DMS114 treated with DMSO at 0.1 percent for 48 hours (cell line): ENCODE results near the gene RITA1.

Experiments
- DNase-seq: peaks from one replicate; lab custom pipeline; 2025; ENCODE audit not compliant: unreplicated experiment; lab: John Stamatoyannopoulos, UW

The RITA1 gene

GRCh38 chr12:113227686-113228391, 42.3 kb downstream of the RITA1 start:
- no peak for DNase-seq

DNA sequence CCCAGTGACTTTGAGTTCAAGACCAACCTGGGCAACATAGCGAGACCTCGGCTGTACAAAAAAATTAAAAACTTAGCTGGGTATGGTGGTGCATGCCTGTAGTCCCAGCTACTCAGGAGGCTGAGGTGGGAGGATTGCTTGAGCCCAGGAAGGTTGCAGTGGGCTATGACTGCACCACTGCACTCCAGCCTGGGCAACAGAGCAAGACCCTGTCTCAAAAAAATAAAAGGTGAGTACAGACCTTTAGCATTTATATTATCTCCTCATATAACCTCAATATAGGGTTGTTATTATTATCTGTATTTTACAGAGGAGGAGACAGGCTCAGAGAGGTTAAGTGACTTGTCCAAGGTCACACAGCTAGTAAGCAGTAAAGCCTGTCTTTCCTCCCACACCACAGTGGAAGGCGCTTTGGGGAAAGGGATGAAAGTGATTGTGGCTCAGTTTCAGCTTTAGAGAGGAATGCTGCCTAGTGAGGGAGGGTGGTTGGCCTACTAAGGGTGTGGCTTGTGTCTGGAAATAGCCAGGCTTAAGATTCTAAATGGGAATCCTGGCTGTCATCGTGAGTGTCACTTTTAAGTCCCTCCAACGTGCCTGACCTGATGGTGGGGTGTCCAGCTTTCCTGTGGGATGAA, 43.0 kb downstream of the RITA1 start:
- no peak for DNase-seq

GRCh38 chr12:113230315-113231234, 45.1 kb downstream of the RITA1 start:
- DNase-seq = no peak

DNA sequence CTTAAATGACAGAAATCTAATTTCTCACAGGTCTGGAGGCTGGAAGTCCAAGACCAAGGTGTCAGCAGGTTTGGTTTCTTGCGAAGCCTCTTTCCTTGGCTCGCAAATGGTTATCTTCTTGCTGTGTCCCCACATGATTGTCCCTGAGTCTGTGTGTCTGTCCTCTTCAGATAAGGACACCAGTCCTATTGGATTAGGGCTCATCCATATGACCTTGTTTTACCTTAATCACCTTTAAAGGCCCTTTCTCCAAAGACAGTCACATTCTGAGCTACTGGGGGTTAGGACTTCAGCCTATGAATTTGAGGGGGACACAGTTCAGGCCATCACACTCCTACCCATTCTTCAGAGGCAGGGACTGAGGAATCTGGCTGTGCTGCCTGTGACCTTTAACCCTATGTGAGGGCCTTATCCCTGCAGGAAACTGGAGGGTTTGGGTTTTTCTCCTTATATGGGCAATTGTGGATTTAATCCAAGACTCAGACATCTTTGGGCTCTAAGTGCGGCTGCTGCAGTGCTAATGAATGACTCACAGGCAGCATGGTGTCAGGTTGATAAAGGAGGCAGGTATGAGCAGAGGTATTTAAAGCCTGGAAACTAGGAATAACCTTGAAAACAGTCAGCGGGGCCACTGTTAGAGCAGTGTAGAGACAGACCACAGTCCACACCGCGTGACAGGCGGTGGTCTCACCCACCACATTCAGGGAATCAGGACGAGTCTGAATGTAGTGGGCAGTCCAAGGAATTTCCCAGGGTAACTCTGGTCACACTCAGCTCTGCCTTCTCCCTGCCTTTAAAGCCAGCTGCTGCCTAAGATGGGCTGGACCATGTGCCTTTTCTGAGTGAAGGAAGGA, 45.9 kb downstream of the RITA1 start:
- DNase-seq = no peak

GRCh38 chr12:113232089-113232839, 46.7 kb downstream of the RITA1 start:
- DNase-seq = no peak

DNA sequence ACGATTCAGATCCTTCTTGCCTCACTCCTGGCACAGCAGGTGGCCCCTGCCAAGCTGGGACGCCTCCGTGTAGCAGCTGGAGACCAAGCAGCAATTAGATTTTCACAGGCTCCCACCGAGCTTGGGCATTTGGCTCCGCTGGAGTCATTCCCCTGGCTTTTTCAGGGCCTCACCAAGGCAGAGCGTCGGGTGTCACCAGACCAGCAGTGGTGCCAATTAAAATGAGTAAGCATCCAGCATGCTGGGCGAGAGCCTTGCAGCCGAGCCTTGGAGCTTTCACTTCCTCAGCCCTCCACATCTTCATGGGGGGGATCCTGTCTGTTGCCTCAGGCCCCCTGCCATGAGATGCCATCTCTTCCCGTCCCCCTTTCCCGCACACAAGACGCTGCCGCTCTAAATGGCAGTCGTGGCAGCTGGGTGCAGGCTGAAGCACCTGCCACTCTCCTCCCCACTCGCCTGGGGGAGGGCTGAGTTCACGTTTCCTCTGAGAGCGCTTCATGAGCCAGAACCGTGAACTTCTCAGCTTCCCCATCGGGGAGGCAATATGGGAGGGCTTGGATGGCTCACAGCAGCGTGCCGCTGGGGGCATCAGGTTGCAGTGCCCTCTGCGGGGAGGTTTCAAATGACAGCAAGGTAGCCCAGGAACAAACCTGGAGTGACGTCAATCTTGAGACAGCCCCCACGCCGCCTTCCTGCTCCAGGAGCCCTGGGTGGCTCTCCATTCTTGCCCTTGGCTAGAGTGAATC, 47.5 kb downstream of the RITA1 start:
- DNase-seq = no peak

DNA sequence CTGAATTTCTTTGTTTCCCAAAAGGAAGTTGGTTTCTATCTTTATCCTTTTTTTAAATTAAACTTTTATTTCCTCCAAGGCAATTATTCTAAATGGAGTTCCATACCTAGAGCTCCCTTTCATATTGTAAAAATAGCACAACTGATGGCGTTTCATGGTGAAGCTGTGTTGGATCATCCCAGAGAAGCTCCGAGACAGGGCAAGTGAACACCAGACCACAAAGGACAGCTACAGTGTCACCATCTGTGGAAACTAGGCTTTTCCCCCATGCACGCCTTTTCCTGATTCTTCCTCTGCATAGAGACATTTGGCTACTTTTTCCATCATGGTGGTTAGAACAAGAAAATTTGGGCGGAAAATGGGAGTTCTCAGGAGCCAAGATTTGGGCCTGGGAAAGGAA, 48.4 kb downstream of the RITA1 start:
- no peak for DNase-seq

GRCh38 chr12:113234483-113234882, 49.0 kb downstream of the RITA1 start:
- no peak for DNase-seq

DNA sequence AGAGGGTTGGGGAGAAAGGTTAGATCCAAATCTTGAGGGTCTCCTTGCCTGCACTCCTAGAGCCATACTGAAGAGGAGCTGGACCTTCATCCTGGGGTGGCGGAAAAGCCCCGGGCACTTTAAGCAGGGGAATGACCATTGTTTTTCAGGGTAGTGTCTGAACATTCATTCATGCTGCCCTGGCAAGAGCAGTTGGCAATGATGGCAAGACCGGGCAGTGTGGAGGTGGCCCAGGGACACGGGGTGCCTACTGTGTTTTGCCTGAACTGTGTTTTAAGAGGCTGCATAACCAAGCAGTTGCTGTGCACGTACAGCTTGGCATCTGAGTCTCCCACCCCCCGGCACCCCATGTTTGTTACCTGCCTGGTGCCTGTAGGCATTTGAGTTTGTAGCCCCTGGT, 50.5 kb downstream of the RITA1 start:
- no peak for DNase-seq

DNA sequence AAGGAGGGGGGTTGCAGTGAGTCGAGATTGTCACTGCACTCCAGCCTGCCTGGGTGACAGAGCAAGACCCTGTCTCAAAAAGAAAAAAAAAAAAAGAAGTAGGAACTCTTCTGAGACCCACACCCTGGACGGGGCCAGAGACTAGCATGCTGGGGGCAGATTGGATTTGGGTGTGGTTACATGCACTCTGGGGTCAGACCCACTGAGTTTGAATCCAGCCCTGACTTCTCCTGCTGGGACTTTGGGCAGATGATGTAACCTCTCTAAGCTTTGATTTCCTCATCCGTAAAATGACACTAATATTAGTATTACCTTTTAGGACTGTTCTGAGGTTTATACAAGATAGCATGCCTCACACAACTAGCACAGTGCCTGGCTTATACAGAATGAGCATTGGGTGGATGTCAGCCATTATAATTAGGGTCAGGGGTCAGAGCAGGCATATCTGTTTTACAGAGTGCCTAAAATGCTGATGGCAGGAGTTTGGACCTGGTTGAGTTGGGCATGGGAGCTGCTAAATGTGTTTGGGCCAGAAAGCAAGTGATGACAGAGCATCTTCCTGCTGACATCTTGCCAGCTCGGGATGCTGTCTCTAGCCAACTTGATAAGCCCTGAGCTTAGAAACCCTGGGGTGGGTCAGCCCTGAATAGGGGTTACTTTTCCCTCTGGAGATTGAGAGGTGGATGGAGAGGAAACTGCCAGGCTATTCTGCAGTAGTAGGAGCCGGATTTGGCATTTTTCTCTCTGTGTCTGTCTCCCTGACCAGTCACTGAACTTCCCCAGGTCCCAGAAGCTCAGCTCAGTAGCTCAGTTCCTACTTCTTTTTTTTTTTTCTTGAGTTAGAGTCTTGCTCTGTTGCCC, 51.2 kb downstream of the RITA1 start:
- DNase-seq = no peak

DNA sequence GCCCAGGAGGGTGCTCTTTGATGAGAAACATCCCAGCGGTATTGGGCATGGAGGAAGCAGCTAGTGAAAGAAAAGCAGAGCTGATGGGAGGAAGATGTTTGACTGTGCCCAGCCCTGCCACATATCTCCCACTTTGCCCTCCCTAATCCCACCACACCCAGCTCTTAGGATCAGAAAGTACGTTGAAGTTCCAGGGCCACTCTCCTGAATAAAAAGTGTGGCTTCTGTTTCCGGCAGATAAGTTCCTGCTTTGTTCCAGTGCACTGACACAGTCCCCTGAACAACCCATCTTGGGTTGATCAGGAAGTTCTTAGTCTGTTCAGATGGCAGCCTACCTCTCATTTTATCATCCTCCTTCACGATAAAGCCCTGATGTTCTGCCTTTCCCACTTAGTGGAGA, 52.2 kb downstream of the RITA1 start:
- no peak for DNase-seq

GRCh38 chr12:113238309-113238708, 52.8 kb downstream of the RITA1 start:
- DNase-seq = no peak

DNA sequence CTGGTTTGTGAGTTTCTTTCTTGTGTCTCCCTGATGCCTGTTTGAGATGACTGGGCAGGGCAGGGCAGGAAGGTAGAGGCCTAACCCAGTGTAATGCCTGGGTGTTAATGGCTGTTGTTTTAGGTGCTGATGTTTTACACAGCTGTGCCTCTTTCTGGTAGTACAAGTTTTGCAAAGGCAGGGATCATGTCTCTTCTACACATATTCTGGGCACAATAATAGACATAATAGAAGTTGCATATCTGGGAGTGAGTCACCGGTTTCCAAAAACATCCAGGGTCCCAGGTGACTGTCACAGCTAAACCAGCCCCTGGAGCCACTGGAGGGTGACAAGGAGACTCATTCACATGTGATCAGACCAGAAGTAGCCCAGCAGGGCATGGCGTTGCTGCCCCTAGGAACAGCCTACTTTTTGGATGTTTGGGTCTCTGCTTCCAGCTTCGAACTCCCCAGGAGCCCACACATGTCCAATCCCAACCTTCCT, 53.8 kb downstream of the RITA1 start:
- DNase-seq = no peak

- no peak for DNase-seq
These were observed 54.4 kb downstream of the RITA1 start for GRCh38 chr12:113239811-113240331.

- DNase-seq = no peak
These were observed 54.9 kb downstream of the RITA1 start for GRCh38 chr12:113240395-113240794.

DNA sequence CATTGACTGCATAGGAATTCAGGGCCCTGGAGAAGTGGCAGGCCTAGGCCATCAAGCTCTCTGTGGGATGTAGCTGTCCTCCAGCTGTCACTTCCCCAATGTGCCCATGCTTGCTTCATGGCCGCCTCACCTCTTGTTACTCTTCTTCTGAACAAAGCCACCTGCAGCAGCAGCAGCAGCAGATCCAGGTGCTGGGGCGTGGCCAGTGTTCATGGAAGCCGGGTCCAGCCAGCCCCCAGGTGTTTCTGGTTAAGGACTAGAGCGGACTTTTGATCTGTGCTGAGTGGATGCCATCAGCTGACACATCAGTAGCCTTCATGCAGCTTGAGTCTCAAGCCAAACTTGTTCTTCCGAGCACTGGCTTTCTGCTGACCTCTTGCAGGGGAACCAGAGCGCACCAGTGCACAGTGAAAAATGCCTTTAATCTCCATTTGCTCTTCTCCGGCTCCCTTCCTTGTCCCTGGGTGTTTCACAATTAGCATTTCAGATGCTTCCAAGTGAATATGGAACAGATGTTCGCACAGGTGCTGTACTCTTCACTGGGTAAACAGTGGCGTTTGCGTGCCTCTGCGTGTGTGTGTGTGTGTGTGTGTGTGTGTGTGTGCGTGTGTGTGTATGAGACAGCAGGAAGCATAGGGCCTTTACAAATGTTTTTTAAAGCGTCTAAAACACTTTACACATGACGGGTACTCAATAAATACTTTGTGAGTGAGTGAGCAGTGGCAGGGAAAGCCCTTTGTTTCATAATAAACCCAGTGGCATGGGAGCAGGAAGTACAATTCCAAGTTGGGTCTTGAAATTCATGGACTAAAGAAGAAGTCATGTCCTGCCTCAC, 55.9 kb downstream of the RITA1 start:
- no peak for DNase-seq
